K562 (cell line): Measurements from ENCODE around the gene FHIT. TPM values are rescaled to one million over a fixed set of nuclear protein-coding genes. Genes with fewer than 3 reads are reported as not detected.

Source experiments
- ATAC-seq: fragments of 200-7000 bp; cut with Tn5 transposase; 3 replicates; pipeline ENCODE4 v1.9.1; 2020; ENCODE audit warnings: moderate library complexity
- BruUV-seq: library from RNA; stranded (reverse); fragments of 400-500 nt; replicated peaks from 2 replicates; lab custom pipeline; 2021; lab: Mats Ljungman, UMichigan
- CTCF ChIA-PET: fragments of 300-600 bp; formaldehyde crosslinking; extraction: SDS; loops from one replicate; lab custom pipeline; 2021; ENCODE audit warnings: low intra/inter-chr PET ratio; lab: Yijun Ruan, JAX
- POLR2A ChIA-PET: fragments of 300-600, 350-650 bp; sonication (Branson Sonifier 250); formaldehyde crosslinking; extraction: SDS; loops from one replicate; lab custom pipeline; 2021; ENCODE audit warnings: antibody characterized with exemption, inconsistent platforms; lab: Yijun Ruan, JAX
- DNase-seq, 4 experiments: peaks; one replicate each; pipeline versions ENCODE4 v3.0.0 to v3.0.0-alpha.2; 2011 to 2018; ENCODE audit warnings: low spot score in 3 of 4, mixed read lengths in 3 of 4; ENCODE audit errors: extremely low read depth in 1 of 4
- FAIRE-seq: peaks from 2 replicates; lab custom pipeline; 2011; peaks lifted over from hg19 to GRCh38; lab: Jason Lieb, UNC
- H2AFZ ChIP-seq: 2 replicates; pipeline ENCODE4 v1.6.0; 2011; ENCODE audit warnings: low read depth, low read length, control low read depth, inconsistent platforms
- H3K27ac ChIP-seq: fragments of 200-600 bp; 3 replicates; pipeline ENCODE4 v1.8.0; 2011; ENCODE audit warnings: low read depth, mild to moderate bottlenecking, control low read depth, inconsistent platforms, low read length, moderate library complexity, mixed read lengths; ENCODE audit errors: extremely low read depth
- H3K27me3 ChIP-seq, 2 experiments: fragments of 300-600 bp in 1 of 2; 2 replicates in 1 of 2; 3 replicates in 1 of 2; pipeline versions ENCODE4 v1.6.0 to v1.8.0; 2011; ENCODE audit warnings: inconsistent platforms in 2 of 2, low read length in 2 of 2, mild to moderate bottlenecking in 1 of 2, mixed read lengths in 1 of 2, moderate library complexity in 1 of 2; ENCODE audit not compliant: control insufficient read depth in 2 of 2, insufficient read depth in 2 of 2
- H3K36me3 ChIP-seq: fragments of 300-600 bp; 3 replicates; pipeline ENCODE4 v1.8.0; 2011; ENCODE audit warnings: mild to moderate bottlenecking, low read length, inconsistent platforms; ENCODE audit not compliant: control insufficient read depth, insufficient read depth
- H3K4me1 ChIP-seq, 2 experiments: fragments of 200-600 bp in 1 of 2; replicated peaks in 1 of 2; 2 replicates in 1 of 2; 3 replicates in 1 of 2; pipeline versions ENCODE4 v1.5.1 to v1.8.0; 2011; ENCODE audit warnings: inconsistent platforms in 2 of 2, low read length in 2 of 2, mild to moderate bottlenecking in 1 of 2, mixed read lengths in 1 of 2, moderate library complexity in 1 of 2; ENCODE audit not compliant: control insufficient read depth in 2 of 2, insufficient read depth in 2 of 2
- H3K4me2 ChIP-seq: 2 replicates; pipeline ENCODE4 v1.6.1; 2011; ENCODE audit warnings: low read length, control low read depth, inconsistent platforms, mixed read lengths; ENCODE audit not compliant: insufficient read depth
- H3K4me3 ChIP-seq: fragments of 200-600 bp; sonication (generic), shearing (Covaris generic); 2 replicates; pipeline ENCODE4 v1.5.1; 2016; ENCODE audit warnings: control low read depth, inconsistent platforms
- H3K79me2 ChIP-seq: fragments of 200-600 bp; 3 replicates; pipeline ENCODE4 v1.8.0; 2011; ENCODE audit warnings: low read length, inconsistent platforms; ENCODE audit not compliant: control insufficient read depth, insufficient read depth
- H3K9ac ChIP-seq, 2 experiments: 2 replicates each; pipeline versions ENCODE4 v1.6.0 to v1.6.1; 2011; ENCODE audit warnings: low read depth in 2 of 2, low read length in 2 of 2, control low read depth in 1 of 2, inconsistent platforms in 1 of 2, mild to moderate bottlenecking in 1 of 2, mixed read lengths in 1 of 2; ENCODE audit not compliant: insufficient read depth in 1 of 2
- H3K9me1 ChIP-seq: one replicate; pipeline ENCODE4 v1.6.0; 2011; ENCODE audit warnings: inconsistent platforms, mild to moderate bottlenecking, low read length, moderate library complexity; ENCODE audit not compliant: control insufficient read depth, insufficient read depth
- H3K9me3 ChIP-seq: replicated peaks from 2 replicates; pipeline ENCODE4 v1.5.1; 2011; ENCODE audit warnings: low read depth, low read length, inconsistent platforms; ENCODE audit not compliant: control insufficient read depth, insufficient read depth
- H4K20me1 ChIP-seq: replicated peaks from 2 replicates; pipeline ENCODE4 v1.6.1; 2011; ENCODE audit warnings: low read length, inconsistent platforms, mixed read lengths; ENCODE audit not compliant: control insufficient read depth, insufficient read depth
- NBN ChIP-seq: fragments of 450-650 bp; IDR thresholded peaks from 2 replicates; pipeline ENCODE4 v1.6.1; 2016; ENCODE audit warnings: low read depth, mild to moderate bottlenecking
- PHB2 ChIP-seq: fragments of 450-650 bp; IDR thresholded peaks from 2 replicates; pipeline ENCODE4 v1.6.1; 2017; ENCODE audit warnings: low read depth
- SRSF7 ChIP-seq: fragments of 200-400 bp; formaldehyde crosslinking; optimal IDR thresholded peaks from 2 replicates; pipeline ENCODE3; 2017; ENCODE audit warnings: mild to moderate bottlenecking, low read depth, low read length
- ZNF717 ChIP-seq: fragments of 250-450 bp; sonication (Bioruptor Pico); IDR thresholded peaks from 2 replicates; pipeline ENCODE4 v1.5.0; 2021
- in situ Hi-C: fragments of 300-500 bp; cut with MboI; formaldehyde crosslinking; loops from 4 replicates; pipeline ENCODE4 v1.15.0; 2018; ENCODE audit warnings: inconsistent platforms, mixed read lengths
- intact Hi-C: fragments of 100-400 bp; cut with micrococcal nuclease; formaldehyde crosslinking; loops from 2 replicates; pipeline ENCODE4 v1.14.2; 2022
- polyA plus RNA-seq, 8 experiments: library from polyadenylated mRNA; depleted of rRNA in 4 of 8; stranded (reverse) in 5 of 8; unstranded in 3 of 8; fragments of >200 nt; fragmentation: Nextera tagmentation in 2 of 8; fragmentation: Illumina TruSeq in 1 of 8; extraction: Ambion mirVana in 2 of 8; extraction: Trizol in 1 of 8; gene quantifications; 2 replicates each; pipeline versions ENCODE4 v1.2.1 to v1.2.3, GENCODE V29; 2011 to 2014; ENCODE audit warnings: inconsistent platforms in 1 of 8, missing spikeins in 1 of 8
- total RNA-seq, 7 experiments: library from RNA; depleted of rRNA in 6 of 7; stranded (reverse); fragments of >200 nt in 6 of 7; fragmentation: Illumina TruSeq in 2 of 7; extraction: Trizol in 2 of 7; gene quantifications; 2 replicates each; pipeline versions ENCODE4 v1.2.1 to v1.2.3, GENCODE V29; 2011 to 2021; ENCODE audit warnings: low replicate concordance in 1 of 7
- TF ChIP-seq, protein P1 (sequence below): fragments of 450-650 bp; IDR thresholded peaks from 2 replicates; pipeline ENCODE4 v1.6.1; 2016; ENCODE audit warnings: low read depth

FHIT gene
- total and polyA plus RNA-seq, 9 of the 15 experiments (the other 6 are each of a cell fraction or from before 2014, with no cell fraction given): 1.7 to 9.1 (median 4.3) TPM

DNA sequence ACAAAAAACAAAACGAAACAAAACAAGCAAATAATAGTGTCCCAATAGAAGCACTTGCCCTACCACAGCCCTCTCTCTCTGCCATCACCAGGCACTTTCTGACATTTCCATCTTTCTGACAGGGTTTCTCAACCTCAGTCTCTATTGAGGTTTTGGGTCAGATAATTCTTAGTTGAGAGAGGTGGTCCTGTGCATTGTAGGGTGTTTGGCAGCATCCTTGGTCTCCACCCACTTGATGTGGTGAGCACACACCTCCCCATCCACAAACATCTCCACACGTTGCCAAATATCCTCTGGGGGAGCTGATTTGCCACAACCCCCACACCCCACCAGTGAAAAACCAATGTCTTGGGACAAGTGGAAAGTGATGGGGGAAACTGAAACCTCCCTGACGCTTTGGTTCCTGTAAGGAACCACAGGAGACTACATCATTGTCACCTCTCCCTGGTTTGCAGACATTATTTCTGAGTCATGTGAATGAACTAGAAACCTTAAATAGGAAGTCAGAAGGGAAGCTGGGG lies 1467.7 kb downstream of the FHIT start (continued):
- TF ChIP-seq, protein P1, sequence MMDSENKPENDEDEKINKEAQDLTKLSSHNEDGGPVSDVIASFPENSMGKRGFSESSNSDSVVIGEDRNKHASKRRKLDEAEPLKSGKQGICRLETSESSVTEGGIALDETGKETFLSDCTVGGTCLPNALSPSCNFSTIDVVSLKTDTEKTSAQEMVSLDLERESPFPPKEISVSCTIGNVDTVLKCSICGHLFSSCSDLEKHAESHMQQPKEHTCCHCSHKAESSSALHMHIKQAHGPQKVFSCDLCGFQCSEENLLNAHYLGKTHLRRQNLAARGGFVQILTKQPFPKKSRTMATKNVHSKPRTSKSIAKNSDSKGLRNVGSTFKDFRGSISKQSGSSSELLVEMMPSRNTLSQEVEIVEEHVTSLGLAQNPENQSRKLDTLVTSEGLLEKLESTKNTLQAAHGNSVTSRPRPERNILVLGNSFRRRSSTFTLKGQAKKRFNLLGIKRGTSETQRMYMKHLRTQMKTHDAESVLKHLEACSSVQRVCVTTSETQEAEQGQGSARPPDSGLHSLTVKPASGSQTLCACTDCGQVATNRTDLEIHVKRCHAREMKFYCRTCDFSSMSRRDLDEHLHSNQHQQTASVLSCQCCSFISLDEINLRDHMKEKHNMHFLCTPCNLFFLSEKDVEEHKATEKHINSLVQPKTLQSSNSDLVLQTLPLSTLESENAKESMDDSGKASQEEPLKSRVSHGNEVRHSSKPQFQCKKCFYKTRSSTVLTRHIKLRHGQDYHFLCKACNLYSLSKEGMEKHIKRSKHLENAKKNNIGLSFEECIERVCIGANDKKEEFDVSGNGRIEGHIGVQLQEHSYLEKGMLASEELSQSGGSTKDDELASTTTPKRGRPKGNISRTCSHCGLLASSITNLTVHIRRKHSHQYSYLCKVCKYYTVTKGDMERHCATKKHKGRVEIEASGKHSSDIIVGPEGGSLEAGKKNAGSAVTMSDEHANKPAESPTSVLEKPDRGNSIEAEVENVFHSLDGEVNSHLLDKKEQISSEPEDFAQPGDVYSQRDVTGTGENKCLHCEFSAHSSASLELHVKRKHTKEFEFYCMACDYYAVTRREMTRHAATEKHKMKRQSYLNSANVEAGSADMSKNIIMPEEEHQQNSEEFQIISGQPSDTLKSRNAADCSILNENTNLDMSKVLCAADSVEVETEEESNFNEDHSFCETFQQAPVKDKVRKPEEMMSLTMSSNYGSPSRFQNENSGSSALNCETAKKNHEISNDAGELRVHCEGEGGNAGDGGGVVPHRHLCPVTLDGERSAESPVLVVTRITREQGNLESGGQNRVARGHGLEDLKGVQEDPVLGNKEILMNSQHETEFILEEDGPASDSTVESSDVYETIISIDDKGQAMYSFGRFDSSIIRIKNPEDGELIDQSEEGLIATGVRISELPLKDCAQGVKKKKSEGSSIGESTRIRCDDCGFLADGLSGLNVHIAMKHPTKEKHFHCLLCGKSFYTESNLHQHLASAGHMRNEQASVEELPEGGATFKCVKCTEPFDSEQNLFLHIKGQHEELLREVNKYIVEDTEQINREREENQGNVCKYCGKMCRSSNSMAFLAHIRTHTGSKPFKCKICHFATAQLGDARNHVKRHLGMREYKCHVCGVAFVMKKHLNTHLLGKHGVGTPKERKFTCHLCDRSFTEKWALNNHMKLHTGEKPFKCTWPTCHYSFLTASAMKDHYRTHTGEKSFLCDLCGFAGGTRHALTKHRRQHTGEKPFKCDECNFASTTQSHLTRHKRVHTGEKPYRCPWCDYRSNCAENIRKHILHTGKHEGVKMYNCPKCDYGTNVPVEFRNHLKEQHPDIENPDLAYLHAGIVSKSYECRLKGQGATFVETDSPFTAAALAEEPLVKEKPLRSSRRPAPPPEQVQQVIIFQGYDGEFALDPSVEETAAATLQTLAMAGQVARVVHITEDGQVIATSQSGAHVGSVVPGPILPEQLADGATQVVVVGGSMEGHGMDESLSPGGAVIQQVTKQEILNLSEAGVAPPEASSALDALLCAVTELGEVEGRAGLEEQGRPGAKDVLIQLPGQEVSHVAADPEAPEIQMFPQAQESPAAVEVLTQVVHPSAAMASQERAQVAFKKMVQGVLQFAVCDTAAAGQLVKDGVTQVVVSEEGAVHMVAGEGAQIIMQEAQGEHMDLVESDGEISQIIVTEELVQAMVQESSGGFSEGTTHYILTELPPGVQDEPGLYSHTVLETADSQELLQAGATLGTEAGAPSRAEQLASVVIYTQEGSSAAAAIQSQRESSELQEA: no peak
- TF ChIP-seq NBN: no peak

DNA sequence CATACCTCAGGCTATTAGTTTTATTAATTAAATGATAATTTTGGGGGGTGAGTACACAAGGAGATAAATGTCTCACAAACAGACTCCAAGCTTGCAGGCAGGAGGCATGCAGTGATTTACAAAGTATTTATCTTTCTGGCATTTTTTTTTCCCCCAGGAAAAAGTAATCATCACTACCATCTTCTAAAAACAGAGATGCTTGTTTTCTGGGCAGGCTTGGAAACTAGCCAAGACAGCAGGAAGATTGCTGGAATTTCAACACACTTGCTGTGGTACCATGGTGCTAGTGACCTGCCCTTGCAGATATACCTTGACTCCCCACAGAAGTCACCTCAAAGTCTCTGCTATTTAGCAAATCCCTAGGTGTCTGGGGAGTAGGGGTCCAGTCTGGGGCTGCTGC lies 1468.6 kb downstream of the FHIT start:
- Histone ChIP-seq H2AFZ (no peak overlapping the region), H3K9me3 (no peaks in the 10 kb centered on the region), H4K20me1 (no peaks in the 10 kb centered on the region), H3K27ac (no peak overlapping the region), H3K4me3 (no peak overlapping the region), H3K9ac (no peak overlapping the region), H3K4me2 (no peak overlapping the region), H3K36me3 (no peaks in the 10 kb centered on the region), H3K27me3 (no peaks in the 10 kb centered on the region), H3K4me1 (no peaks in the 10 kb centered on the region), H3K9me1 (no peaks in the 10 kb centered on the region), H3K79me2 (no peaks in the 10 kb centered on the region)
- in situ Hi-C loops (no loop called here), intact Hi-C loops (no loop called here)
- ChIA-PET CTCF (no interaction called here), POLR2A (no interaction called here)
- no peak for FAIRE-seq
- BruUV-seq: no TSS peak
- no peak for TF ChIP-seq PHB2
- TF ChIP-seq ZNF717 (CRISPR knock-in tag): no peak
- no peak for TF ChIP-seq SRSF7
- no peak for DNase-seq
- no peak for ATAC-seq
